Endothelial cell of umbilical vein (primary cell): ENCODE results near the gene MACROD2.

Source experiments
- EZH2 ChIP-seq: IDR thresholded peaks from 2 replicates; pipeline ENCODE4 v1.6.1; 2012; ENCODE audit warnings: borderline replicate concordance, low read depth, mild to moderate bottlenecking, moderate library complexity, low read length, inconsistent platforms; ENCODE audit not compliant: severe bottlenecking
- FOS ChIP-seq: IDR thresholded peaks from 2 replicates; pipeline ENCODE4 v1.6.1; 2011; ENCODE audit warnings: mild to moderate bottlenecking, low read length, moderate library complexity, borderline replicate concordance; ENCODE audit not compliant: insufficient read depth
- GATA2 ChIP-seq: IDR thresholded peaks from 2 replicates; pipeline ENCODE4 v1.7.0; 2011; ENCODE audit warnings: low read depth, mild to moderate bottlenecking, moderate library complexity, mixed read lengths, low read length; ENCODE audit not compliant: insufficient read length, insufficient read depth
- JUN ChIP-seq: IDR thresholded peaks from 2 replicates; pipeline ENCODE4 v1.6.1; 2011; ENCODE audit warnings: borderline replicate concordance, low read depth; ENCODE audit not compliant: insufficient read length, insufficient read depth
- MYC ChIP-seq: IDR thresholded peaks from one replicate; pipeline ENCODE4 v1.6.1; 2011; ENCODE audit warnings: mild to moderate bottlenecking, low read depth, low read length
- POLR2A ChIP-seq: IDR thresholded peaks from 2 replicates; pipeline ENCODE4 v1.6.1; 2012; ENCODE audit warnings: low read depth, mild to moderate bottlenecking, control low read depth, low read length
- POLR2AphosphoS5 ChIP-seq: IDR thresholded peaks from 2 replicates; pipeline ENCODE4 v1.6.1; 2012; ENCODE audit warnings: low read depth, mild to moderate bottlenecking, control low read depth, low read length, moderate library complexity; ENCODE audit not compliant: insufficient read depth
- TF ChIP-seq, protein P1 (sequence below), 2 donors: IDR thresholded peaks; 1 replicate in 1 of 2; 2 replicates in 1 of 2; pipeline ENCODE4 v1.5.1; 2011; ENCODE audit warnings: low read length in 2 of 2, mild to moderate bottlenecking in 2 of 2, moderate library complexity in 2 of 2, control low read depth in 1 of 2, inconsistent platforms in 1 of 2, low read depth in 1 of 2; ENCODE audit not compliant: insufficient read depth in 1 of 2; ENCODE audit errors: extremely low read depth in 1 of 2
- TF ChIP-seq, protein P2 (sequence below): IDR thresholded peaks from 2 replicates; pipeline ENCODE4 v1.6.1; 2011; ENCODE audit not compliant: insufficient read depth, insufficient read length

DNA sequence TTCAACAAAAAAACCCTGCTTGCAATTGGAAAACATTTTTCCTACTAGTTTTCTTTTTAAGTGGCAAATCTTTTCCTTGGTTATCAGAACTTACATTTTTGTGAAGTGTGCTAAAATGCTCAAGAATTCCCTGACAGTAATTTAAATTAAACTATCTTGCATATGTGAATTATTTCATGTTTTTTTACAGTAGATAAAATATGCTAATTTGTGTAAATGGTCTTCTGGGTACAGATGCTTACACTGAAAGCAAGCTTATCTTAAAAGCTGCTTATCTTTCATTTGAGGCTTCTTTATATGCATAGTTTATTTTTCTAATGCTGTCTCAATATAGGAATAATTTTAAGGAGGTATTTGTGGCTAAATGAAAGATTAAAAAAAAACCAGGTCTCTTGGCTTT is 745.1 kb downstream of the MACROD2 start:
- TF ChIP-seq, protein P1, sequence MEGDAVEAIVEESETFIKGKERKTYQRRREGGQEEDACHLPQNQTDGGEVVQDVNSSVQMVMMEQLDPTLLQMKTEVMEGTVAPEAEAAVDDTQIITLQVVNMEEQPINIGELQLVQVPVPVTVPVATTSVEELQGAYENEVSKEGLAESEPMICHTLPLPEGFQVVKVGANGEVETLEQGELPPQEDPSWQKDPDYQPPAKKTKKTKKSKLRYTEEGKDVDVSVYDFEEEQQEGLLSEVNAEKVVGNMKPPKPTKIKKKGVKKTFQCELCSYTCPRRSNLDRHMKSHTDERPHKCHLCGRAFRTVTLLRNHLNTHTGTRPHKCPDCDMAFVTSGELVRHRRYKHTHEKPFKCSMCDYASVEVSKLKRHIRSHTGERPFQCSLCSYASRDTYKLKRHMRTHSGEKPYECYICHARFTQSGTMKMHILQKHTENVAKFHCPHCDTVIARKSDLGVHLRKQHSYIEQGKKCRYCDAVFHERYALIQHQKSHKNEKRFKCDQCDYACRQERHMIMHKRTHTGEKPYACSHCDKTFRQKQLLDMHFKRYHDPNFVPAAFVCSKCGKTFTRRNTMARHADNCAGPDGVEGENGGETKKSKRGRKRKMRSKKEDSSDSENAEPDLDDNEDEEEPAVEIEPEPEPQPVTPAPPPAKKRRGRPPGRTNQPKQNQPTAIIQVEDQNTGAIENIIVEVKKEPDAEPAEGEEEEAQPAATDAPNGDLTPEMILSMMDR (IDR thresholded peaks at IDR 0.05; ENCODE audit: extremely low read depth in 1 of 2, insufficient read depth in 1 of 2, low read depth in 1 of 2, low read length in 2 of 2) = no peak
- TF ChIP-seq POLR2A (no peak), POLR2AphosphoS5 (no peak), MYC (no peak), EZH2 (no peak), FOS (no peak), GATA2 (no peak), JUN (no peak)
- TF ChIP-seq, protein P2, sequence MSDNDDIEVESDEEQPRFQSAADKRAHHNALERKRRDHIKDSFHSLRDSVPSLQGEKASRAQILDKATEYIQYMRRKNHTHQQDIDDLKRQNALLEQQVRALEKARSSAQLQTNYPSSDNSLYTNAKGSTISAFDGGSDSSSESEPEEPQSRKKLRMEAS = no peak
